PC-3 (cell line): ENCODE data around the gene ARHGAP22.

ENCODE experiments used
- EZH2phosphoT487 ChIP-seq: fragments of 300-600 bp; sonication (generic); IDR thresholded peaks from 2 replicates; pipeline ENCODE4 v1.6.1; 2018; ENCODE audit warnings: mild to moderate bottlenecking, antibody characterized with exemption, low read length, borderline replicate concordance
- TF ChIP-seq, protein P1 (sequence below): fragments of 300-600 bp; sonication (generic); conservative IDR thresholded peaks from 2 replicates; pipeline ENCODE4 v1.5.1; 2017; ENCODE audit warnings: antibody characterized with exemption, low read depth, mild to moderate bottlenecking, low read length

GRCh38 chr10:48464871-48465736 lies 139.8 kb downstream of the ARHGAP22 start:
- TF ChIP-seq, protein P1, sequence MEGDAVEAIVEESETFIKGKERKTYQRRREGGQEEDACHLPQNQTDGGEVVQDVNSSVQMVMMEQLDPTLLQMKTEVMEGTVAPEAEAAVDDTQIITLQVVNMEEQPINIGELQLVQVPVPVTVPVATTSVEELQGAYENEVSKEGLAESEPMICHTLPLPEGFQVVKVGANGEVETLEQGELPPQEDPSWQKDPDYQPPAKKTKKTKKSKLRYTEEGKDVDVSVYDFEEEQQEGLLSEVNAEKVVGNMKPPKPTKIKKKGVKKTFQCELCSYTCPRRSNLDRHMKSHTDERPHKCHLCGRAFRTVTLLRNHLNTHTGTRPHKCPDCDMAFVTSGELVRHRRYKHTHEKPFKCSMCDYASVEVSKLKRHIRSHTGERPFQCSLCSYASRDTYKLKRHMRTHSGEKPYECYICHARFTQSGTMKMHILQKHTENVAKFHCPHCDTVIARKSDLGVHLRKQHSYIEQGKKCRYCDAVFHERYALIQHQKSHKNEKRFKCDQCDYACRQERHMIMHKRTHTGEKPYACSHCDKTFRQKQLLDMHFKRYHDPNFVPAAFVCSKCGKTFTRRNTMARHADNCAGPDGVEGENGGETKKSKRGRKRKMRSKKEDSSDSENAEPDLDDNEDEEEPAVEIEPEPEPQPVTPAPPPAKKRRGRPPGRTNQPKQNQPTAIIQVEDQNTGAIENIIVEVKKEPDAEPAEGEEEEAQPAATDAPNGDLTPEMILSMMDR: no peak
- TF ChIP-seq EZH2phosphoT487: no peak
